Stimulated activated naive CD8-positive, alpha-beta T cell treated with anti-CD3 and anti-CD28 coated beads, Interleukin-15, Interleukin-2, amounts not matched to agents 100 U/mL and 50 U/mL, for 24 hours (primary cell): Measurements from ENCODE around the gene IRF3.
A peak's percentile ranks its signal among the peaks of the same experiment; 100 is the strongest.

ENCODE experiments used
- ATAC-seq: fragments of 150-1000 bp; cut with Tn5 transposase; one replicate; pipeline ENCODE4 v1.10.0; 2021
- DNase-seq: peaks from one replicate; pipeline ENCODE4 v3.0.0; 2021

The IRF3 gene

DNA sequence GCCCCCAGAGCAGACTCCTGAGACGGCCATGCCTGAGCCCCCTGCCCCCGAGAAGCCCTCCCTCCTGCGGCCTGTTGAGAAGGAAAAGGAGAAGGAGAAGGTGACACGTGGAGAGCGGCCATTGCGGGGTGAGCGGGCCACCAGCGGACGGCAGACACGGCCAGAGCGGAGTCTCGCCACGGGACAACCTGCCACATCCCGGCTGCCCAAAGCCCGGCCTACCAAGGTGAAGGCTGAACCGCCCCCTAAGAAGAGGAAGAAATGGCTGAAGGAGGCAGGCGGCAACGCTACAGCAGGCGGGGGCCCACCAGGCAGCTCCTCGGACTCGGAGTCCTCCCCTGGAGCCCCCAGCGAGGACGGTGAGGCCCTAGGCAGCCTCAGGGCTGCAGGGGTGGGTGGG is 49.8 kb downstream of the IRF3 start:
- DNase-seq (no peak), ATAC-seq (no peak)

DNA sequence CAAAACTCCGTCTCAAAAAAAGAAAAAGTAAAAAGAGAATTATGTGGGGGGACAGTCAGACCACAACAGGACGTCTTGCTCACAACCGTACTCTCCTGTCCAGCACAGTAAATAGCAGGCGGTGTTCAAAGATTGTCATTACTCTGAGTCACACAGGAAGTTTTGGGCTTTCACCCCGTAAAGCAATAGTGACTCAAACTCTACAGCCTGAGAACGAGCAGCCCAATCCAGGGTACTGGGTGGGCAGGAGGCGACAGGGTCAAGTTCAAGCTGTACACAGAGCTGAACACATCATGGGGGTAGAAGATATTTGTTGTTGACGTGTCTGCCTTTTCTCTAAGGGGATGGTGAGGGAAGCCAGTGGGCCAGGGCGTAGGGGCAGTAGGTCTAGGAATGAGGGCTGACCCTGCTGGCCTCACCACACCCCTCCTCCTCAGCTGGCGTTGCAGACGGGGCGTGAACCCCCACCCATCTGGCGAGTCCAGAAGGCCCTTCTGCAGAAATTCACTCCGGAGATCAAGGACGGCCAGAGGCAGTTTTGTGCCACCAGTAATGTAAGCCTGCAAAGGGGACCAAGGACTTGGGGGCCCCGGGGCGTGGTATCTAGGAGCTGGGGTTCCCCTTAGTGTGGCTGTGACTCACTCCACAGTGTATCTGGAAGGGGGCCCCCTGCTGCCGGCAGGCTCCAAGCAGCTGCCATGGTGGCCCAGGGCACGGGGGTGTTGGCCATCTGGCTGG is 51.4 kb downstream of the IRF3 start:
- ATAC-seq, result peak; percentile 79
- peak; percentile 57 for DNase-seq

GRCh38 chr19:49613374-49613773 is 52.3 kb downstream of the IRF3 start:
- ATAC-seq (no peak), DNase-seq (no peak)
